Retinal pigment epithelial cell (primary cell): Measurements from ENCODE around the gene NEDD9.

Experiments used
- DNase-seq: peaks from one replicate; pipeline ENCODE4 v3.0.0-alpha.2; 2010; ENCODE audit warnings: low read depth
- H3K4me3 ChIP-seq: 2 replicates; pipeline ENCODE4 v1.5.1; 2011; ENCODE audit warnings: mild to moderate bottlenecking, low read length, control low read depth, moderate library complexity
- TF ChIP-seq, protein P1 (sequence below): conservative IDR thresholded peaks from 2 replicates; pipeline ENCODE4 v1.5.1; 2011; ENCODE audit warnings: low read depth, low read length, control low read depth, inconsistent platforms

NEDD9 gene

DNA sequence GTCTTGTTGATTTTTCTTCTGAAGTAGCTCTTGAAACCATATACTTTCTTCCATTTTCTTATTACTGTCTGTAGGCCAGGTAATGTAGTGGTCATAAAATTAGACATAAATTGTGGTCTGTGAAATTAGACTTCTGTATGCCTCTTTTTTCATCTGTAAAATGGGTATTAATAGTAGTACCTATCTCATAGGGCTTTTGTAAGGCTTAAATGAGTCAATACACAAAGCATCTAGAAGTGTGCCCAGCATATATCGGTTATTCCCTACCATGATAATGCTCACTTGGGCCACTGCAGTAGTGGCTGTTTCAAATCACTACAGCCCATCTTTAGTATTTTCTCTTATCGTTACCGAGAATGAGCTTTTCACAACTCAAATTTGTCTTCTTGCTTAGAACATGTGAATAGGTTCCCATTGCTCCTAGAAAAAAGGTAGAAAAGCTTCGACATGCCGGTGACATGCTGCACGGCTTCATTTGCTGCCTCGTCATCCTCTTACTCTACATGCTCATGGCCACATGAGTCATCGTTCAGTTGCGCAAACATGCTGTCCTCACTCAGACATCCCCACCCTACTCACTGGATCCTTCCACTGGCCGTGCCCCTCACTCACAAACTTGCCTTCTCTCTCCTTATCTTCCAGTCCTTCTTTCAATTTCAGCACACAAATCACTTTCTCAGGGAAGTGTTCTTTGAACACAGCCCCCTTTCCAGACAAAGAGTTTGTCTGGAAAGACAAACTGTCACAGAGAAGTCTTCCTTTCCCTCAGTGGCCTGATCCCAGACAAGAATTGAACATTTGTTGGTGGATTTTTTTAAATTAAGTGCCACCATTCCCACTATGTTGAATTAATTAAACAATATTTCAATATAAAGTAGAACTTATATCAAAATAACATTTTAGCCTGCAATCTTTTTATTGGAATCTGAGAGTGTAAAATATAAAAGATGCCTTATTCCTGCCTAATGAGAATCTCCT is 88.8 kb downstream of the NEDD9 start:
- TF ChIP-seq, protein P1, sequence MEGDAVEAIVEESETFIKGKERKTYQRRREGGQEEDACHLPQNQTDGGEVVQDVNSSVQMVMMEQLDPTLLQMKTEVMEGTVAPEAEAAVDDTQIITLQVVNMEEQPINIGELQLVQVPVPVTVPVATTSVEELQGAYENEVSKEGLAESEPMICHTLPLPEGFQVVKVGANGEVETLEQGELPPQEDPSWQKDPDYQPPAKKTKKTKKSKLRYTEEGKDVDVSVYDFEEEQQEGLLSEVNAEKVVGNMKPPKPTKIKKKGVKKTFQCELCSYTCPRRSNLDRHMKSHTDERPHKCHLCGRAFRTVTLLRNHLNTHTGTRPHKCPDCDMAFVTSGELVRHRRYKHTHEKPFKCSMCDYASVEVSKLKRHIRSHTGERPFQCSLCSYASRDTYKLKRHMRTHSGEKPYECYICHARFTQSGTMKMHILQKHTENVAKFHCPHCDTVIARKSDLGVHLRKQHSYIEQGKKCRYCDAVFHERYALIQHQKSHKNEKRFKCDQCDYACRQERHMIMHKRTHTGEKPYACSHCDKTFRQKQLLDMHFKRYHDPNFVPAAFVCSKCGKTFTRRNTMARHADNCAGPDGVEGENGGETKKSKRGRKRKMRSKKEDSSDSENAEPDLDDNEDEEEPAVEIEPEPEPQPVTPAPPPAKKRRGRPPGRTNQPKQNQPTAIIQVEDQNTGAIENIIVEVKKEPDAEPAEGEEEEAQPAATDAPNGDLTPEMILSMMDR: no peak
- peak; percentile 56 for DNase-seq
- no peak overlapping the region for H3K4me3 ChIP-seq

DNA sequence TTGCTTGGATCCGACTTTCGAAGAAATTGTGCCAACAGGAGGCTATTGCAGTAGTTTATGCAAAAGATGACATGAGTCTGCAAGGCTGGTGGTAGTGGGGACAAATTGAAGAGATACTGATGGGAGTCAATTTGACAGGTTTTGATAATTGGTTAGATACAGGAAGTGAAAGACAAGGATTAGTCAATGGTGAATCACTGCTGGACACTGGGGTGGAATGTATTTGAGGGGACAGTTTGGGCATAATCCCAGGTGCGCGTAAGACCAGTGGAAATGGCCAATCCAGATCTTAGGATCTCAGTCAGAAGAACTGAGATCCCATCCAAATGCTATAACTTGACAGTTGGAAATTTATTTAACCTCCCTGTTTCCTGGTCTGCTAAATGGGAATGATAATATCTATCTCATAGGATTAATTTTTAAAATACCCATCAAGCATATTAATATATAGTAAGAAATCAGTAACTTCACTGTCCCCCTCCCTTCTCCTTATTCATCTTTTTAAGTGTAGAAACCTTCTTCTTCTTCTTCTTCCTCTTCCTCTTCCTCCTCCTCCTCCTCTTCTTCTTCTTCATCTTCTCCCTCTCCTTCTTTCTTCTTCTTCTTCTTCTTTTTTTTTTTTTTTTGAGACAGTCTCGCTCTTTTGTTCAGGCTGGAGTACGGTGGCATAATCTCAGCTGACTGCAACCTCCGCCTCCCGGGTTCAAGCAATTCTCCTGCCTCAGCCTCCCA is 90.0 kb downstream of the NEDD9 start:
- H3K4me3 ChIP-seq: no peak overlapping the region
- DNase-seq: no peak
- TF ChIP-seq, protein P1: no peak

DNA sequence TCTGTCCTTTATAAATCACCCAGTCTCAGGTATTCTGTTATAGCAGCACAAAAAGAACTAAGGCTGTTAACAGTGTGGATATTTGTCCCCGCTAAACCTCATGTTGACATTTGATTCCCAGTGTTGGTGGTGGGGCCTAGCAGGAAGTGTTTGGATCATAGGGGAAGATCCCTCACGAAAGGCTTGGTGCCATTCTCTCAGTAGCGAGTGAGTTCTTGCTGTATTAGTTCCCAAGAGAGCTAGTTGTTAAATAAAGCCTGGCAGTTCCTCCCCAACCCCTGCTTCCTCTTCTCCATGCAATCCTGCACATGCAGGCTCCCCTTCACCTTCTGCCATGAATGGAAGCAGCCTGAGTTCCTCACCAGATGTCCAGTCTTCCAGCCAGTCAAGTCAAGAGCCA is 91.2 kb downstream of the NEDD9 start:
- TF ChIP-seq, protein P1: no peak
- no peak for DNase-seq
- no peak overlapping the region for H3K4me3 ChIP-seq

DNA sequence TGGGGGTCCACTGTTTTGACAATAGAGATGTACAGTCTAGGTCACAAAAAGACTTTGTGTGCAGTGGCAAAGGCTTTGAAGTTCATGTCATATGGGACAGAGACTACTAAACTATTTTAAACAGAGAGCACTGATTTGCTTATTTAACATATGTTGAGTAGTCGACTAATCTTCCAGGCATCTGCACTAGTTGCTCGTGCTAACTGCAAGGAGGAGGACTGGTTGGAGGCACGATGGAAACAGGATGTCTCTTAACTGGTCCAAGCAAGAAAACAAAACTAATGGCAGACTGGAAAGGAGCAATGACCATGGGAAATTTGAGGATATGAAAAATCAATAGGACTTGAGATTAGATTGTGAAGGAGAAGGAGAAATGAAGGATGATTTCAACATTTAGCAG is 92.4 kb downstream of the NEDD9 start:
- TF ChIP-seq, protein P1: no peak
- H3K4me3 ChIP-seq: no peak overlapping the region
- DNase-seq: no peak

DNA sequence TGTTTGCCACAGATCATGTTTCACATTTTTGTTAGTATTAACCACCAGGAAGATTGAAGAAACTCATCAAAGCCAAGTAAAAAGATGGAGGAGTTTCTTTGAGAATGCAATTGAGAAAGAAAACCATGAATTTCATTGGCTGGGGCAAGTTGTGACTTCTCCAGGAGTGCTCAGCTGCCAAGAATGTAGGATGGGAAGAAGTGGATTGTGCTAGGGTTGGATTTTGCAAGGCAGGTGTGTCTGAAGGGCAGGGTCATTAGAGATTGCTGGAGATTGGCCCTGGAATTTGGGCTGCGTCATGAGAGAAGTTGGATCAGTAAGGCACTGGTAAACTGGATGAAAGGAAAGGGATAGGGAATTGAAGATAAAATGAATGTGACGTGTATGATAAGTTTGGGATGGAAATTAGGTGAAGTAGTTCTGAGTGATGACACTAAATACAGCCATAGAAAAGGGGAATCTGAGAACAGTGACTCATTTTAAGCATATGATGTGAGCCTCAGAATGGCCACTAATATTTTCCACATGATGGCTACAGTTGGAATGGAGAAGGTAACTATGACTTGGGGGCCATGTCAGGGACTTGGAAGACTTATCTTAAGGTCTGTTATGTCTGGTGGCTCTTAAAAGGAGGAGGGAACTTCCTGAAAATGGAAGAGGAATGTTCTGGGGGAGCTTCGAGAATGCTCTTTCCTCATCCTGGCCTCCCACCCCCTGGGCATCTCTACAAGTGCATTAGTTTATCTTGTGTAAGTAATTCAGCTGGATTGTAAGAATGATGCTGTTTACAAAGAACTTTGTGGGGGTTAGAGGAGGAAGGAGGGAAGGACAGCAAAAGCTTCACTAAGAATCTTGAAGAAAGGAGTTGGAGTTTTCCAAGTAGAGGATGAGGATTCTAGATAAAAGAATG is 93.2 kb downstream of the NEDD9 start:
- no peak for DNase-seq
- TF ChIP-seq, protein P1: no peak
- H3K4me3 ChIP-seq: no peak overlapping the region

DNA sequence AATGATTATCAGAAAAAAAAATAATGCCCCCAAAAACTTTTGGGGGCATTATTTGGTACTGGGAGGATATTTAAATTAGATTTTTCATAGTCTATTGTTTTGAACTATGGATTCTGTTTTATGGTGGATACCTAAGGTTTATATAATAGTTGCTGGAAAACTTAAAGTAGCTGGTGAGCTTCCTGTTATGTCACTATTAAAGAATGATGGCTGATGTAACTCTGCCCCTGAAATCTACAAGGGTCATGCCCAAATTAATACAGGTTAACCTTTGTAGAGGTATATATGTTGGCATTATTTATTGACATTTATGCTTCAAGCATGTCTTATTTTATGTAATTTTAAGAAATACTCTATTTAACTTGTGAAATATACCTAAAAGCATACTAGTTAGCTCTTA is 95.7 kb downstream of the NEDD9 start:
- no peak overlapping the region for H3K4me3 ChIP-seq
- TF ChIP-seq, protein P1: no peak
- DNase-seq: no peak
